ENCODE measurements around the gene NCAPD2.
"Not testable (repeated sequence)": the region's sequence is repeated elsewhere in the genome, so short reads cannot be mapped to it uniquely, and the experiment has no call there.

DNA sequence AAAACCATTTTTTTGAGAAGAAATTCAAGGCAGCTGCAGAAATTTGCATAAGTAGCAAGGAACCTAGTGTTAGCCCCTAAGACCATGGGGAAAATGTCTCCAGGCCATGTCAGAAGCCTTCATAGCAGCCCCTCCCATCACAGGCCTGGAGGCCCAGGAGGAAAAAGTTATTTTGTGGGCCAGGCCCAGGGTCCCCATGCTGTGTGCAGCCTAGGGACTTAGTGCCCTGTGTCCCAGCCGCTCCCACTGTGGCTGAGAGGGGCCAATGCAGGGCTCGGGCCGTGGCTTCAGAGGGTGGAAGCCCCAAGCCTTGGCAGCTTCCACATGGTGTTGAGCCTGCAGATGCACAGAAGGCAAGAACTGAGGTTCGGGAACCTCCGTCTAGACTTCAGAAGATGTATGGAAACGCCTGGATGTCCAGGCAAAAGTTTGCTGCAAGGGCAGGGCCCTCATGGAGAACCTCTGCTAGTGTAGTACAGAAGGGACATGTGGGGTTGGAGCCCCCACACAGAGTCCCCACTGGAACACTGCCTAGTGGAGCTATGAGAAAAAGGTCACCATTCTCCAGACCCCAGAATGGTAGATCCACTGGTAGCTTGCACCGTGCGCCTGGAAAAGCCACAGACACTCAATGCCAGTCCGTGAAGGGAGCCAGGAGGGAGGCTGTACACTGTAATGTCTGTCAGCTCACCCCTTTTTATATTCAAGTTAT is 26.2 kb upstream of the NCAPD2 start:
- not testable (repeated sequence) for TF ChIP-seq POLR2A (IDR thresholded peaks at IDR 0.05)
- TF ChIP-seq, protein P1, sequence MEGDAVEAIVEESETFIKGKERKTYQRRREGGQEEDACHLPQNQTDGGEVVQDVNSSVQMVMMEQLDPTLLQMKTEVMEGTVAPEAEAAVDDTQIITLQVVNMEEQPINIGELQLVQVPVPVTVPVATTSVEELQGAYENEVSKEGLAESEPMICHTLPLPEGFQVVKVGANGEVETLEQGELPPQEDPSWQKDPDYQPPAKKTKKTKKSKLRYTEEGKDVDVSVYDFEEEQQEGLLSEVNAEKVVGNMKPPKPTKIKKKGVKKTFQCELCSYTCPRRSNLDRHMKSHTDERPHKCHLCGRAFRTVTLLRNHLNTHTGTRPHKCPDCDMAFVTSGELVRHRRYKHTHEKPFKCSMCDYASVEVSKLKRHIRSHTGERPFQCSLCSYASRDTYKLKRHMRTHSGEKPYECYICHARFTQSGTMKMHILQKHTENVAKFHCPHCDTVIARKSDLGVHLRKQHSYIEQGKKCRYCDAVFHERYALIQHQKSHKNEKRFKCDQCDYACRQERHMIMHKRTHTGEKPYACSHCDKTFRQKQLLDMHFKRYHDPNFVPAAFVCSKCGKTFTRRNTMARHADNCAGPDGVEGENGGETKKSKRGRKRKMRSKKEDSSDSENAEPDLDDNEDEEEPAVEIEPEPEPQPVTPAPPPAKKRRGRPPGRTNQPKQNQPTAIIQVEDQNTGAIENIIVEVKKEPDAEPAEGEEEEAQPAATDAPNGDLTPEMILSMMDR (IDR thresholded peaks at IDR 0.05): not testable (repeated sequence)
